Kidney epithelial cell (primary cell): Measurements from ENCODE around the gene PNMA6E. TPM values are rescaled to one million over a fixed set of nuclear protein-coding genes. Genes with fewer than 3 reads are reported as not detected.
A peak's percentile ranks its signal among the peaks of the same experiment; 100 is the strongest.

Experiments used
- DNase-seq: peaks from one replicate; pipeline ENCODE4 v3.0.0-alpha.2; 2010; ENCODE audit warnings: low read depth
- H3K27me3 ChIP-seq: 2 replicates; pipeline ENCODE4 v1.6.0; 2011; ENCODE audit warnings: low read length; ENCODE audit not compliant: control insufficient read depth, insufficient read depth
- H3K36me3 ChIP-seq: 2 replicates; pipeline ENCODE4 v1.5.1; 2011; ENCODE audit warnings: low read length; ENCODE audit not compliant: control insufficient read depth, insufficient read depth
- H3K4me3 ChIP-seq: 2 replicates; pipeline ENCODE4 v1.5.1; 2011; ENCODE audit warnings: low read depth, mild to moderate bottlenecking, control low read depth, low read length
- total RNA-seq: library from RNA; depleted of rRNA; stranded (reverse); fragments of >200 nt; gene quantifications from 2 replicates; pipeline ENCODE4 v1.2.3, GENCODE V29; 2015
- TF ChIP-seq, protein P1 (sequence below): IDR thresholded peaks from 2 replicates; pipeline ENCODE4 v1.5.1; 2011; ENCODE audit warnings: mild to moderate bottlenecking, moderate library complexity, low read length, control low read depth, inconsistent platforms; ENCODE audit not compliant: insufficient read depth, poor library complexity, severe bottlenecking

The PNMA6E gene
- total RNA-seq, 1 donor from 2014 or later = not detected

DNA sequence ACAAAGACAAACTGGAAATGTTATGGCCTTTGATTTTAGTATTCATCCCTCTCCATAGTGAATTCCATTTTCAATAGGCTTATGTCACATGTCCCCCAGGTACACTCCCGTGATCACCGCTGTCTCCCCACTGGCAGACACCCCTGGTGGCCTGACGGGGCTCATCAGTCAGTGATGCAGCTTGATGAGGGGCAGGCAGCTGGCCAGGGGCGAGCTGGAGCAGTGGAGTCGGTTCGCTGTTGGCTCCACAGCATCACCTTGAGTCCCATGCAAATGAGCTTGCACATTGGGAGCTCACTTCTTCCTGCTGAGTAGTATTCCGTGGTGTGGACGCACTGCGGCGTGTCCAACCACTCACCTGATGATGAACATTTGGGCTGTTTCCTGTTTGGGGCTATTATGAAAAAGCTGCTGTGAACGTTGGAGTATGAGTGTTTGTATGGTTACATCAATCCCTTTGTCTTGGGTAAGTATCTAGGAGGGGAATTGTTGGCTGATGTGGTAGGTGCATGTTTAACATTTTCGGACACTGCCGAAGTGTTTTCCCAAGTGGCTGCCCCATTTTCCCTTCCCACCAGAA lies 39.5 kb upstream of the PNMA6E start:
- no peak overlapping the region for H3K4me3 ChIP-seq
- H3K27me3 ChIP-seq = no peaks in the 10 kb centered on the region
- no peaks in the 10 kb centered on the region for H3K36me3 ChIP-seq
- TF ChIP-seq, protein P1, sequence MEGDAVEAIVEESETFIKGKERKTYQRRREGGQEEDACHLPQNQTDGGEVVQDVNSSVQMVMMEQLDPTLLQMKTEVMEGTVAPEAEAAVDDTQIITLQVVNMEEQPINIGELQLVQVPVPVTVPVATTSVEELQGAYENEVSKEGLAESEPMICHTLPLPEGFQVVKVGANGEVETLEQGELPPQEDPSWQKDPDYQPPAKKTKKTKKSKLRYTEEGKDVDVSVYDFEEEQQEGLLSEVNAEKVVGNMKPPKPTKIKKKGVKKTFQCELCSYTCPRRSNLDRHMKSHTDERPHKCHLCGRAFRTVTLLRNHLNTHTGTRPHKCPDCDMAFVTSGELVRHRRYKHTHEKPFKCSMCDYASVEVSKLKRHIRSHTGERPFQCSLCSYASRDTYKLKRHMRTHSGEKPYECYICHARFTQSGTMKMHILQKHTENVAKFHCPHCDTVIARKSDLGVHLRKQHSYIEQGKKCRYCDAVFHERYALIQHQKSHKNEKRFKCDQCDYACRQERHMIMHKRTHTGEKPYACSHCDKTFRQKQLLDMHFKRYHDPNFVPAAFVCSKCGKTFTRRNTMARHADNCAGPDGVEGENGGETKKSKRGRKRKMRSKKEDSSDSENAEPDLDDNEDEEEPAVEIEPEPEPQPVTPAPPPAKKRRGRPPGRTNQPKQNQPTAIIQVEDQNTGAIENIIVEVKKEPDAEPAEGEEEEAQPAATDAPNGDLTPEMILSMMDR = no peak
- DNase-seq = no peak

DNA sequence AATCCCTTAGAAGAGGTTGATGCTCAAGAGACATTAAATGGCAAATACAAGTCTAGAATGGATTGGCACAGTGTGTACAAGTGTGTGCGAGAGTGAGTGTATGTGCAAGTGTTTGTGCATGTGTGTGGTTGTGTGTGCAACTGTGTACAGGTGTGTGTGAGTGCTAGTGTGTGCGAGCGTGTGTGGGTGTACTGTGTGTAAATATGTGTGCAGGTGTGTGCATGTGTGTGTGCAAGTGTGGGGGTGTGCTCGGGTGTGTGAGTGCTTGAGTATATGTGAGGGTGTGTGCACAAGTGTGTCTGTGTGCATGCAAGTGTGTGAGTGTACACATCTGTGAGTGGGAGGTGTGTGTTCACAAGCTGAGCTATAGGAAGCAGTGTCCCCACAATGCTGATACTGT lies 38.8 kb upstream of the PNMA6E start:
- Histone ChIP-seq H3K4me3 (no peak overlapping the region), H3K36me3 (no peaks in the 10 kb centered on the region), H3K27me3 (no peaks in the 10 kb centered on the region)
- TF ChIP-seq, protein P1 = no peak
- no peak for DNase-seq

DNA sequence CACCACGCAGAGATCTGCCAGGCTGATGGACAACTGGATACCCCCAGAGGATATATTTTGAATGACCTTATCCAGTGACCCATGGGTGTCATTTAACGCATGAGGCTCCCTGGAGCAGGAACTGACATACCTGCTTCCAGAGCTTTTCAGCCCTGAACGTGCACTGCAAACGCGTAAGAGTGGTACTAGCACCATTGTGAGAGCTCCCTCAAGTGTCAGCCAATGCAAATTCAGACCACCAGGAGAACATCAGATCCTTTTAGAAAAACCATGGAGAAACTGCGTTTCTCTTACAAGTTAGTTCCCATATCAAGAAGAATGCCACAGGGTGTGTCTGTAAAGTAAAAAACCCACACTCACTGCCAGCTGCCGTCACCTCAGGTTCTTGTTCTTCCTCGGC lies 37.4 kb upstream of the PNMA6E start:
- H3K4me3 ChIP-seq = no peak overlapping the region
- TF ChIP-seq, protein P1 = peak; percentile 47
- DNase-seq = no peak
- H3K36me3 ChIP-seq = no peaks in the 10 kb centered on the region
- H3K27me3 ChIP-seq = peaks cover 4% of the 10 kb centered on the region

DNA sequence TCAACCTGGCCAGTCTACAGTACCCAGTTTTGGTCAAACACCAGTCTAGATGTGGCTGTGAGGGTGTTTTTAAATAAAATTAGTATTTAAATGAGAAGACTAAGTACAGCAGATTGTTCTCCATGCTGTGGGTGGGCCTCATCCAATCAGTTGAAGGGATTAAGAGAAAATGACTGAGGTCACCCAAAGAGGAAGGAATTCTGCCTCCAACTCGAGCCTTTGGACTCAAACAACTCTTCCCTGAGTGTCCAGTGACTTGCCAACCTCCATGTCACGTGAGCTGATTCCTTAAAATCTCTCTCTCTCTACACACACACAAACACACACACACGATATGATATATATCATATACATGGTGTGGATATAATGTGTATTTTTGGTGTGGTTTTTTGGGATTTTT lies 34.7 kb upstream of the PNMA6E start:
- peaks cover 4% of the 10 kb centered on the region for H3K27me3 ChIP-seq
- TF ChIP-seq, protein P1 = no peak
- H3K36me3 ChIP-seq = no peaks in the 10 kb centered on the region
- DNase-seq = no peak
- H3K4me3 ChIP-seq = no peak overlapping the region

DNA sequence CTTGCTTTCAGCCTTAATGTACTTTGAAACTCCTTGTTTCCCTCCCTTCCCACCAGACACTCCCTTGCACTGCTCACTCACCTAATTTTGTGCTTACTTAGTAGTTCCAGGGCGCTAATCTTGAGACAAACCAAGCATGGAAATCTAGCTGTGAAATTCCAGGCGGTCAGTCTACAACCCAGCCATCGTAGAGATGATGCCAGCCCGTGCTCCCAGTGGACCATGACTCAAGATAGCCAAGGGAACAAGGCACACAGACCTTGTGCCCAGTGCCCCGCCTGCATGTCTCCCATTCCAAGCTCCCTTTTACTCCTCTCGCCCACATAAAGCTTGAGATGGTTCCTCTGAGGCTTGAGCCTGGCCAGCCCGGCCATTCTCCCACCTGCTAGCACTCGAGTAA lies 33.7 kb upstream of the PNMA6E start:
- Histone ChIP-seq H3K4me3 (no peak overlapping the region), H3K27me3 (peaks cover 4% of the 10 kb centered on the region), H3K36me3 (no peaks in the 10 kb centered on the region)
- no peak for DNase-seq
- TF ChIP-seq, protein P1 = no peak

DNA sequence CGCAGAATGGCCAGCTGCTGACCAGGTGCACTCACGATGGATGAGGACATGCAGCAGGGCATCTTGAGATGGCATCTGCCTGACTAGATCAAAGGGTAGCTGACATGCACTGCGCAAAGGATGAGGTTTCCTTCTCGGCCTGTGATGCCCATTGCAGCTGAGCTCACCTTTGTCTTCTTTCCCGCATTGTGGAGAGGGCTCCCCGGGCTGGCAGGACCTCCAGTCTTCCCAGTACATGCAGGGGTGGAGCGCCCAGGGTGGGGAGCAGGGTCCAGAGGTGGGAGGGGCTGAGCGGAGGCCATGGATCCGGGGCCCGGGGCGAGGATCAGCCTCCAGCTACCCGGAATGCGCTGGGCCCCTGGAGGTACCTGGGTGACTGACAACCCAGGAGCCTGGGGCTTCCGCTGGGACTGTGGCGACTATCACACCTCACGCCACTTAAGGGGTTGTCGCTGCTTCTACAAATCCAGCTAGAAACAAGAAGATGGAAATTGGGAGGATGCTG lies 32.7 kb upstream of the PNMA6E start:
- no peaks in the 10 kb centered on the region for H3K36me3 ChIP-seq
- TF ChIP-seq, protein P1 = no peak
- peaks cover 4% of the 10 kb centered on the region for H3K27me3 ChIP-seq
- no peak for DNase-seq
- no peak overlapping the region for H3K4me3 ChIP-seq
